ENCODE data around the gene CA6.

DNA sequence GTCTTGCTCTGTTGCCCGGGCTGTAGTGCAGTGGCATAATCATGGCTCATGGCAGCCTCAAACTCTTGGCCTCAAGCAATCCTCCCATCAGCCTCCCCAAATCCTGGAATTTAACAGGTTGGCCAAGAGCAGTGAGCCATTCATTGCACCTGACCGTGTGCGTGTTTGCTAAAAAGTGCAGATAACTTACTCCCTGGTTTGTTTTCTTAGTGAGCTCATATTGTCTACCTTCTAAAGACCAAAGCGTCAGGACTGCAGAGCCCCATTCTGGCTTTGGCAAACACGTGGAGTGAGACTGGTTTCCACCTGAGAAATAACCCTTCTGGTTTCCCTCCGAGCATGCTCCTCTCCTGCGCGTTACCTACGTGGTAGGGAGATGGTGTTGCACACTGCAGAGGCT is 32.2 kb upstream of the CA6 start:
- TF ChIP-seq CTCF (IDR thresholded peaks at IDR 0.05) (no peak), POLR2A (IDR thresholded peaks at IDR 0.05) (no peak), POLR2AphosphoS5 (IDR thresholded peaks at IDR 0.05) (peak; percentile 52)

Data from prostate gland (tissue), 2 donors.